CD4-positive, alpha-beta T cell (primary cell): Measurements from ENCODE around the gene THUMPD2. TPM values are rescaled to one million over a fixed set of nuclear protein-coding genes. Genes with fewer than 3 reads are reported as not detected.

Source experiments
- ATAC-seq: fragments of 200-7000 bp; cut with Tn5 transposase; one replicate; pipeline ENCODE4 v1.10.0; 2022; ENCODE audit warnings: mild to moderate bottlenecking; ENCODE audit not compliant: poor library complexity
- CTCF ChIA-PET: fragments of 350-600 bp; sonication (Branson Sonifier 250); formaldehyde crosslinking; loops from one replicate; lab custom pipeline; 2021; ENCODE audit warnings: antibody characterized with exemption, inconsistent platforms; lab: Charles Lee
- POLR2A ChIA-PET: fragments of 350-600 bp; sonication (Branson Sonifier 250); formaldehyde crosslinking; loops from one replicate; lab custom pipeline; 2021; ENCODE audit warnings: antibody characterized with exemption, inconsistent platforms; lab: Charles Lee
- DNase-seq, 14 experiments: peaks; one replicate each; pipeline ENCODE4 v3.0.0-alpha.2; 2013 to 2020; ENCODE audit warnings: mixed read lengths in 2 of 14
- H3K27ac ChIP-seq, 2 donors: one replicate each; pipeline versions ENCODE4 v1.5.1 to v1.7.0; 2013; ENCODE audit warnings: low read length in 2 of 2, low read depth in 1 of 2, mild to moderate bottlenecking in 1 of 2
- H3K27me3 ChIP-seq, 2 experiments: 1 replicate in 1 of 2; 2 replicates in 1 of 2; pipeline versions ENCODE4 v1.6.1 to v1.7.0; 2013; ENCODE audit warnings: low read length in 2 of 2, control low read depth in 1 of 2, mild to moderate bottlenecking in 1 of 2, moderate library complexity in 1 of 2; ENCODE audit not compliant: insufficient read depth in 2 of 2, control insufficient read depth in 1 of 2
- H3K36me3 ChIP-seq: one replicate; pipeline ENCODE4 v1.6.1; 2013; ENCODE audit warnings: low read length, control low read depth; ENCODE audit not compliant: insufficient read depth
- H3K4me1 ChIP-seq: one replicate; pipeline ENCODE4 v1.6.1; 2013; ENCODE audit warnings: low read length, control low read depth; ENCODE audit not compliant: insufficient read depth
- H3K4me3 ChIP-seq: one replicate; pipeline ENCODE4 v1.5.1; 2013; ENCODE audit warnings: mild to moderate bottlenecking, low read length, moderate library complexity
- H3K9me3 ChIP-seq, 2 experiments: 1 replicate in 1 of 2; 2 replicates in 1 of 2; pipeline versions ENCODE4 v1.6.1 to v1.7.0; 2013; ENCODE audit warnings: low read length in 2 of 2, mild to moderate bottlenecking in 2 of 2, control low read depth in 1 of 2, moderate library complexity in 1 of 2; ENCODE audit not compliant: control insufficient read depth in 1 of 2, insufficient read depth in 1 of 2
- H3K27ac Mint-ChIP-seq: one replicate; pipeline ENCODE4 v1.8.0; 2020; ENCODE audit warnings: mixed read lengths
- H3K27me3 Mint-ChIP-seq: one replicate; pipeline ENCODE4 v1.8.0; 2021; ENCODE audit warnings: mixed read lengths
- H3K36me3 Mint-ChIP-seq: one replicate; pipeline ENCODE4 v1.8.0; 2021; ENCODE audit warnings: low read depth, mixed read lengths
- H3K4me1 Mint-ChIP-seq: one replicate; pipeline ENCODE4 v1.8.0; 2021; ENCODE audit warnings: low read depth, mixed read lengths
- H3K4me3 Mint-ChIP-seq: one replicate; pipeline ENCODE4 v1.8.0; 2020; ENCODE audit warnings: mild to moderate bottlenecking, mixed read lengths
- H3K9me3 Mint-ChIP-seq: one replicate; pipeline ENCODE4 v1.8.0; 2020; ENCODE audit warnings: mixed read lengths
- CTCF ChIP-seq: fragments of 200-600 bp; IDR thresholded peaks from one replicate; pipeline ENCODE4 v1.8.0; 2022; ENCODE audit warnings: antibody characterized with exemption, mild to moderate bottlenecking
- intact Hi-C, 2 experiments: fragments of 100-400 bp; cut with DNase I in 1 of 2; cut with micrococcal nuclease in 1 of 2; formaldehyde crosslinking; loops; one replicate each; pipeline versions ENCODE4 v1.15.1 to v1.9.0; 2023 to 2025; cut with DNase I, micrococcal nuclease
- total RNA-seq, 174 experiments: library from RNA in 2 of 174; stranded (reverse) in 2 of 174; gene quantifications; one replicate each; pipeline ENCODE4 v1.2.3 and lab custom pipeline; 2021 to 2026

Gene THUMPD2
- total RNA-seq, 2 experiments from 2014 or later, result 13.7 to 15.5 TPM

GRCh38 chr2:39738936-39739335 is 40.1 kb downstream of the THUMPD2 start:
- H3K9me3 Mint-ChIP-seq, result no peaks in the 10 kb centered on the region
- Histone ChIP-seq H3K27ac (no peak overlapping the region), H3K36me3 (peaks cover 60% of the 10 kb centered on the region)

GRCh38 chr2:39737661-39738060 is 41.4 kb downstream of the THUMPD2 start:
- Histone ChIP-seq H3K27me3 (no peaks in the 10 kb centered on the region), H3K4me3 (no peak overlapping the region), H3K27ac (no peak overlapping the region), H3K36me3 (peaks cover 52% of the 10 kb centered on the region), H3K9me3 (no peaks in the 10 kb centered on the region), H3K4me1 (no peaks in the 10 kb centered on the region)
- H3K4me3 Mint-ChIP-seq, result no peak overlapping the region
- ChIA-PET CTCF (no interaction called here), POLR2A (no interaction called here)
- H3K27ac Mint-ChIP-seq, result no peak overlapping the region
- peaks cover 93% of the 10 kb centered on the region for H3K36me3 Mint-ChIP-seq
- TF ChIP-seq CTCF, result no peak
- no peaks in the 10 kb centered on the region for H3K27me3 Mint-ChIP-seq
- ATAC-seq, result no peak
- DNase-seq, result no peak
- H3K4me1 Mint-ChIP-seq, result peaks cover 5% of the 10 kb centered on the region
- H3K9me3 Mint-ChIP-seq, result no peaks in the 10 kb centered on the region
- intact Hi-C loops, result no loop called here

More at GRCh38 chr2:39738936-39739335, 40.1 kb downstream of the THUMPD2 start:
- Mint-ChIP-seq H3K4me3 (no peak overlapping the region), H3K27me3 (no peaks in the 10 kb centered on the region), H3K27ac (no peak overlapping the region), H3K36me3 (peaks cover 97% of the 10 kb centered on the region), H3K4me1 (peaks cover 6% of the 10 kb centered on the region)
- intact Hi-C loops, result no loop called here
- Histone ChIP-seq H3K4me3 (no peak overlapping the region), H3K4me1 (no peaks in the 10 kb centered on the region), H3K27me3 (no peaks in the 10 kb centered on the region), H3K9me3 (no peaks in the 10 kb centered on the region)
- DNase-seq (no peak), ATAC-seq (no peak)
- CTCF ChIA-PET, result no interaction called here
- POLR2A ChIA-PET, result no interaction called here
- no peak for TF ChIP-seq CTCF

GRCh38 chr2:39736640-39737039 is 42.4 kb downstream of the THUMPD2 start:
- intact Hi-C loops, result no loop called here
- POLR2A ChIA-PET, result no interaction called here

More at GRCh38 chr2:39736640-39737039, 42.4 kb downstream of the THUMPD2 start:
- peaks cover 83% of the 10 kb centered on the region for H3K36me3 Mint-ChIP-seq
- TF ChIP-seq CTCF, result no peak
- CTCF ChIA-PET, result no interaction called here
- Histone ChIP-seq H3K27ac (no peak overlapping the region), H3K9me3 (no peaks in the 10 kb centered on the region), H3K27me3 (no peaks in the 10 kb centered on the region), H3K4me1 (no peaks in the 10 kb centered on the region), H3K4me3 (no peak overlapping the region), H3K36me3 (peaks cover 45% of the 10 kb centered on the region)
- no peaks in the 10 kb centered on the region for H3K9me3 Mint-ChIP-seq
- no peak for ATAC-seq
- H3K27me3 Mint-ChIP-seq, result no peaks in the 10 kb centered on the region
- no peaks in the 10 kb centered on the region for H3K4me1 Mint-ChIP-seq
- no peak overlapping the region for H3K27ac Mint-ChIP-seq
- no peak for DNase-seq
- no peak overlapping the region for H3K4me3 Mint-ChIP-seq
